OCI-M2 (cell line): ENCODE data around the gene AGAP2.

Experiments
- DNase-seq: peaks from one replicate; lab custom pipeline; 2025; ENCODE audit not compliant: unreplicated experiment; lab: John Stamatoyannopoulos, UW

The AGAP2 gene

DNA sequence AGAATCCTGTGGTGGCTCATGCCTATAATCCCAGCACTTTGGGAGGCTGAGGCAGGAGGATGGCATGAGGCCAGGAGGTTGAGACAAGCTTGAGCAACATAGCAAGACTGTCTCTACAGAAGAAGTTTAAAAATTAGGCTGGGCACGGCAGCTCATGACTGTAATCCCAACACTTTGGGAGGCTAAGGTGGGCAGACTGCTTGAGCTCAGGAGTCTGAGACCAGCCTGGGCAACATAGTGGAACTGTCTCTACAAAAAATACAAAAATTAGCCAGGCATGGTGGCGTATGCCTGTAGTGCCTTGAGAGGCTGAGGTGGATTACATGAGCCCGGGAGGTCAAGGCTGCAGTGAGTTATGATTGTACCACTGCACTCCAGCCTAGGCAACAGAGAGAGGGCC, 29.3 kb upstream of the AGAP2 start:
- no peak for DNase-seq

DNA sequence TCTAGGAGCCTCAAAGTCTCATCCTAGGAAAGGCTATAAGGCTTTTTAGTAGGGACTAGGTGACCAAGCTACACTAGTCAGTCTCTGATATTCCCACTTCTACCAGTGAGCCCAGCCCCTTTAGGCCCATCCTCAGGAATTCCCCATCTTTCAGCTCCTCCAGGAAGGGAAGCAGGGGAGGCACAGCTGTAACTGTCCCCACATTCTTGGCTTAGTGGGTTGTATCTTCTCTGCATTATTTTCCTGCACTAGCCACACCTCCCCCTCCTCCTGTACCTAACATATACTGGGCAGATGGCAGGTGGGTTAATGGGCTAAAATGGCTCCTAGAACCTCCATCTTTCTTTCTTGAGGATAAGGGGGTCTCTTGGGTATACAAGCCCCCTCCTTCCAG, 28.8 kb upstream of the AGAP2 start:
- no peak for DNase-seq

DNA sequence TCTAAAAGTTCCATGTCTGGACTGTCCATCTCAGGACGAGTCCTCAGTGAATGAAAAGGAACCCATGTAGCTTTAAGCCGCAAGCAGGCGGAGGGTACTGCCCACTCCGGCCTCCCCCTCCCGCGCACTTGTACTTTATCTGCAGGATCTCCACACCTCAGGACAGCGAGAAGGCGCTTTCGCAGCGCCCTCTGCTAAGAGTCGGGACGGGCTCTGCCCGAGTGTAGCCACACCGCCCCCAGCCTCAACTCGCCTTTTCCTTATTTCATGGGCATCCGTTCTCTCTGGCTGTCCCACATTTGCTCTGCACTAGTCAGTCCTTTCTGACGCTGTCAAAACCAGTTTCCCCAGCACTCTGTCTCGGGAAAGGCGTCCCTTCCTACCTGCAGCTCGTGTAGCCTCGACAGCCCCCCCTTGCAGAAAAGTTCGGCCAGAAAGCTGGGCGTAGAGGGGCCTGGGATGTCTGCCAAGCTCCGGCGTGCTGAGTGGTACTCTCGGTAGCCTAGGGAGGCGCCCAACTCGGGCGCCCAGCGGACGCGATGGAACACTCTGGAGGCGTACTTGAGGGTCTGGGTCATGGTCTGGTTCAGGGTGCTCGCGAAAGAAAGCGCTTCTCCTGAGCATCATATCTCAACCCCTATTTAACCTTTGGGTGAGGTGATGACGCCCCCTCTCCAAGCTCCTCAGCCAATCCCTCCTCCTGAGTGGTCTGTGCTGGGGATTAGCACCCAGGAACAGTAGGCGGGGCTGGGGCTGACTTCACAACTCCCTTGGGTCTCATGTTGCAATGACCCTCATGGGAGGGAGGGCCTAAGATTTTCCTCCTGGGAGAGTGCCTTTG, 28.1 kb upstream of the AGAP2 start, which contains the start of gene CYP27B1:
Gene CYP27B1 (minus strand): TSS at position 615 of the 841 bp plus-strand sequence. CDS start 37 bp downstream, at position 578.
- DNase-seq, result no peak

DNA sequence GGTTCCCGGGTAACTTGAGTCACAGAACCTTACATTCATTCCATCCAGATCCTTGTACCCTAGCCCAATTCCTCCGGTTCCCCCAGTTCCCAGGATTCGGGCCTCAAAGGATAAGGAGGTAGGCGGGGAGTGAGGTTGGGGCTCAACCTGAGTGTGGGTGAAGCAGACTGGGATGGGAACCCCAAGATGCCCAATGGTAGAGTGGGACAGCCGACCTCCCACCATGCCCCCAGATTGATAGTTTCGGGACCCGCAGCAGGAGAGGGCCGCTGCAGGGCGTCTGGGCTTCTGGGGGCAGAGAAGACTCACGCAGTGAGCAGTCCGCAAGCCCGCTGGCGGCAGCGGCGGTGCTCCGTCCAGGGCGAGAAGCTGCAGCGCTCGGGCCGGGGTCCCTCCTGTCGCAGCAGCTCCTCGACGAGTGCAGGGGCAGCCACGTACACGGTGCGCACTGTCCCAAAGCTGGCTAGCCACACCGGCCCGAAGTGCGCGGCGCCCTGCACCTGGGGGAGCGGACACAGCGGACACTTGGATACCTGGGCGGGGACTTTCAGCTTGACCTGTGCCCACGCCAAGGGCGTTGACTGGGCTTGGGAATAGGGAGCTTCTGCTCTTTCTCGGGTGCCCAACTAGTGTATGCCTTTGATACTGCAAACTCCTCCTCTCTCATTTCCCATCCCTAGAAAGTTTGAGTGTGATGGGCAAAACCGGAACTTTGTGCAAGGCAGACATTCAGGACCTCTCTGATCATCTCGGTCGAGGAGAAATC, 27.3 kb upstream of the AGAP2 start:
- no peak for DNase-seq

GRCh38 chr12:57765003-57765697, 26.6 kb upstream of the AGAP2 start:
- no peak for DNase-seq

GRCh38 chr12:57764662-57765002, 26.1 kb upstream of the AGAP2 start:
- no peak for DNase-seq

DNA sequence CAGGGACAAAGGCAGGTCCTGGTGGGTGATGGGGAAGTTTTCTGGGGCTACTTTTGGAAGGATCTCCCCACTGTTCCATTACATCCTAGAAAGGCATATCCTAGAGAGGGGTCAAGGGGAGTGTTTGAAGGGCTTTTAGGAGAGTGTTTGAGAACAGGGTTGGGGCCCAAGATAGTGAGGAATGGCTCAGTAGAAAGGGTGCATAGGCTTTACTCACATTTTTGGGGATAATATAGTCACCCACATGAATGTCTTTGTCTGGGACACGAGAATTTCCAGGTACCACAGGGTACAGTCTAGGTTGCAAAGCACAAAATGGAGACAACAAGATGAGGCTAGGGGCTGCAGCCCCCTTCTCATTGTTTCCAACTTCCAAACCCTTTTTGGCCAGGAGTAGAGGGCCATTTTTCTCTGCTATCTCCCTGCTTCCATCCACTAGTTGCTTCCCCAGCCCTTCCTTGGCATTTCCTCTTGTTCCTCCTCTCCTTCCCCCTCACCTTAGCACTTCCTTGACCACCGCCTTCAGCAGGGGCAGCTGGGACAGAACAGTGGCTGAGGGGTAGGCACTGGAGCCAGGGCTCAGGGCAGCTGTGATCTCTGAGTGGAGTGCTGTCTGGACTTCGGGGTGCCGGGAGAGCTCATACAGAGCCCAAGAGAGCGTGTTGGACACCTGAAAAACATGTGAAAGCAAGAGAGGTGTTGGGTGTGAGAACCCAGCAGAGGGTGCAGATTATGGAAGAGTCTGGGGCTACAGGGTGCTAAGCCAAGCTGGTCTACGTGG, 25.5 kb upstream of the AGAP2 start:
- no peak for DNase-seq

DNA sequence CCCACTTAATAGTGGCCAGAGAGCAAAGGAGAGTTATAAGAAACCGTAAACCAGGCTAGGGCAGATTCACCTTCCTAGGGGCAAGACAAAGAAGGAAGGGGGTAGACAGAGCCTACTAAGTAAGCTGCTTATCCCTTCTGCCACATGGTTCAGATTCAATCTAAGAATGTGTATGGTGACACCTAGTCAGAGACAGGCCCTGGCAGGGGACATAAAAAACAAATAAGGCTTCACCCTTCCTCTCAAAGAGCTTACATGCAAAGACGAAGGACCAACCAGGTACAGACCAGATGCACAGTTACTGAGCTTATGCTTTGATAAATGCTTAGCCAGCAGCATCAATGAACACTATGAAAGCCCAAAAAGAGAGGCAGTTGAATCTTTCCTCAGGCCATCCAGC, 23.9 kb upstream of the AGAP2 start:
- DNase-seq, result no peak

DNA sequence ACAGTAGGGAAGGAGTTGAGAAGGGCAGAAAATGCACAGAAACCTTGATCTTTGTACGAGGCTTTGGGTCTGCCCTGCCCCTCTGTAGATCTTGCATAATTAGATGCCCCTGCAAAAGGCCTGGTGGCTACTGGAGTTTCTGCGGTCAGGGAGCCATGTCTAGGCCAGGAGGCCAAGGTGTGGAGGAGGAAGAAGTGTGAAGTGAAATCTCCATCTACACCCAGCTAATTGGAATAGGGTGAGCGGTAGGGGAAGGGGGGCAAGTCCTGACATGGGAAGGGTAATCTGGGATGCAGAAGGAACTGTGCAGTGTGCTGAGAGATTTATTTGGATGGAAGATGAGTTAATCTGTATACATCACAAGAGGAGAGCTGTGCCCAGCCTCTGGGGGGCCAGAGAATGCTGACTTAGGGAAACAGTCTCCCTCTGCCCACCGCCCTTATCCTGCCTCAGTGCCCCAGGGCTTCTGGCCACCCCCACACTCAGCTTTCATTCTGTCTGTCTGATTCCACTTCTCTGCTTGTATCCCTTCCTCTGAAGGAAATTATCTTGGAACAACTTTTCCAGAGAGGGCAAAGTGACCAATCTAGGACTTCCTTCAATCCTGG, 23.0 kb upstream of the AGAP2 start:
- no peak for DNase-seq

- no peak for DNase-seq
Measured at GRCh38 chr12:57760347-57760982, 21.9 kb upstream of the AGAP2 start.

GRCh38 chr12:57759360-57759980, 20.9 kb upstream of the AGAP2 start:
- no peak for DNase-seq

- no peak for DNase-seq
Measured at GRCh38 chr12:57758552-57759359, 20.2 kb upstream of the AGAP2 start.

GRCh38 chr12:57757771-57758170, 19.2 kb upstream of the AGAP2 start:
- DNase-seq, result no peak

DNA sequence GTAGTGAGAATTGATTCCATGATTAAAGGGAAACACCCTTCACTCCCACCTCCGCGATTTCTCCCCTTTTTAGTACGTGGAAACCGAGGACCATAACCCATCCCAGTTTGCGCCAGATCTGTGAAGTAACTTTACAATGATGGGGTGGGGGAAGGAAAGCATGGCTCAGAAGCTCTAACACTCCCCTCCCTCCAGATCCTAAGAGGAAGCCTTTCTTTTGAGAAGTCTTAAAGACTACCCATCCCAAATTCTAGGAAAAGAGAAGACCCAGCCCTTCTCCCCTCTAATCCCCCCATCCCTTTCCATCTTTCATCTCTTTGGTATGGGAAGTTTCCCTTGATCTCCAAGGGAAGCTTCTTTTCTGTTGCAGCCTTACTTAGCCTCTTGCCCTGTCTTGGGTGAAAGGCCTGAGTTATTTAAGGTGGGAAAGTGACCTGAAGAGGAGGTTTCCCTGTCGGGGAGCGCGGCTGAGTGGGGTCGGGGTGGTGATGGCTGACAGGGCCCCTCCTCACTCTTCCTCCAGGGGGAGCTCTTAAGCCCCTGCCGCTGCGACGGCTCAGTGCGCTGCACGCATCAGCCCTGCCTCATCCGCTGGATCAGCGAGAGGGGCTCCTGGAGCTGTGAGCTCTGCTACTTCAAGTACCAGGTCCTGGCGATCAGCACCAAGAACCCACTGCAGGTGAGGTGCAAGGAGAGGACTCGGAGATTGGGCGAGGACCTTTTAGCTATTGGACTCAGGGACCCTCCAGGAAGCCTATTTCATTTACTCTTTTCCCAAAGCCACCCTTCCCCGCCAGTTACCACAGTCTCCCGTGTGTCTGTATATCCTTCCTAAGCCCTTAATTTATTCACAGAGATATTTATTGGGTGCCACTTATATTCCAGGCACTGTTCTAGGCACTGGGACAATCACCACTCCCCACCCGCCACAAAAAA, 18.1 kb upstream of the AGAP2 start:
- no peak for DNase-seq

- no peak for DNase-seq
Measured at GRCh38 chr12:57755454-57756372, 17.2 kb upstream of the AGAP2 start.

DNA sequence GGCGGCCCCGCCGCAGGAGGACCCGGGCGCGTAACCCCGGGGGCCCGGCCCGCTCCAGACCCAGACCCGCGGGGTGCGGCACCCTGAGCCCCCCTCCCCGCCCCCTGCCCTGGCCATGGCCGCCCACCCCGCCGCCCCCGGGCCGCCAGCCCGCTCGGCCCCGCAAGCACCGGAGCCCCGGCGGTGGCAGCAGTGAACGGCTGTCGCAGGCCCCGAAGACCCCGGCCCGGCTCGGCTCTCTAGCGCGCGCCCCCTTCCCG, 16.6 kb upstream of the AGAP2 start:
- DNase-seq, result no peak
